ENCODE measurements around the gene SRRM3.
"Not testable (repeated sequence)": the region's sequence is repeated elsewhere in the genome, so short reads cannot be mapped to it uniquely, and the experiment has no call there.

Gene SRRM3

GRCh38 chr7:76211216-76211615, 9.5 kb downstream of the SRRM3 start:
- TF ChIP-seq CTCF (conservative IDR thresholded peaks at IDR 0.05; ENCODE audit: low read depth, low read length): no peak
- Histone ChIP-seq H3K36me3 (ENCODE audit: insufficient read depth) (no peaks in the 10 kb centered on the region), H3K79me2 (ENCODE audit: insufficient read depth, low read depth) (no peaks in the 10 kb centered on the region), H3K27ac (no peak overlapping the region), H3K4me2 (no peak overlapping the region), H3K4me1 (ENCODE audit: low read depth, poor library complexity, severe bottlenecking) (no peaks in the 10 kb centered on the region), H3K9ac (no peak overlapping the region), H3K27me3 (ENCODE audit: insufficient read depth, low read depth) (peaks cover 80% of the 10 kb centered on the region), H4K20me1 (ENCODE audit: insufficient read depth) (no peaks in the 10 kb centered on the region), H2AFZ (ENCODE audit: low read depth) (no peak overlapping the region), H3K4me3 (IDR thresholded peaks at IDR 0.05; ENCODE audit: insufficient read depth, low read depth, low read length) (no peak overlapping the region)

DNA sequence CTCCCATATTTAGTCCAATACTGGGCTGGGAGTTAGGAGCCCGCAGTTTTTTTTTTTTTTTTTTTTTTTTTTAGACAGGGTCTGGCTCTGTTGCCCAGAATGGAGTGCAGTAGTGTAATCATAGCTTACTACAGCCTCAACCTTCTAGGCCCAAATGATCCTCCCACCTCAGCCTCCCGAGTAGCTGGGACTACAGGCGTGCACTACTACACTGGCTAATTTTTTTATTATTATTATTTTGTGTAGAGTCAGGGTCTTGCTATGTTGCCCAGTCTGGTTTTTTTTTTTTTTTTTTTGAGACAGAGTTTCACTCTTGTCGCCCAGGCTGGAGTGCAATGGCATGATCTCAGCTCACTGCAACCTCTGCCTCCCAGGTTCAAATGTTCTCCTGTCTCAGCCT, 13.7 kb downstream of the SRRM3 start:
- H3K4me3 ChIP-seq (IDR thresholded peaks at IDR 0.05; ENCODE audit: insufficient read depth, low read depth, low read length); H4K20me1 ChIP-seq (ENCODE audit: insufficient read depth); H3K79me2 ChIP-seq (ENCODE audit: insufficient read depth, low read depth); H2AFZ ChIP-seq (ENCODE audit: low read depth); H3K4me1 ChIP-seq (ENCODE audit: low read depth, poor library complexity, severe bottlenecking); H3K4me2 ChIP-seq; H3K36me3 ChIP-seq (ENCODE audit: insufficient read depth); H3K9ac ChIP-seq; H3K27ac ChIP-seq: not testable (repeated sequence)
- H3K27me3 ChIP-seq (ENCODE audit: insufficient read depth, low read depth): peaks cover 78% of the 10 kb centered on the region

- Histone ChIP-seq H3K4me3 (IDR thresholded peaks at IDR 0.05; ENCODE audit: insufficient read depth, low read depth, low read length) (no peak overlapping the region), H4K20me1 (ENCODE audit: insufficient read depth) (no peaks in the 10 kb centered on the region), H3K27ac (no peak overlapping the region), H2AFZ (ENCODE audit: low read depth) (no peak overlapping the region), H3K79me2 (ENCODE audit: insufficient read depth, low read depth) (no peaks in the 10 kb centered on the region), H3K4me2 (no peak overlapping the region), H3K4me1 (ENCODE audit: low read depth, poor library complexity, severe bottlenecking) (no peaks in the 10 kb centered on the region), H3K9ac (no peak overlapping the region), H3K27me3 (ENCODE audit: insufficient read depth, low read depth) (peaks cover 76% of the 10 kb centered on the region), H3K36me3 (ENCODE audit: insufficient read depth) (no peaks in the 10 kb centered on the region)
- TF ChIP-seq CTCF (conservative IDR thresholded peaks at IDR 0.05; ENCODE audit: low read depth, low read length): no peak
Observed at GRCh38 chr7:76216381-76217082, 14.8 kb downstream of the SRRM3 start.

DNA sequence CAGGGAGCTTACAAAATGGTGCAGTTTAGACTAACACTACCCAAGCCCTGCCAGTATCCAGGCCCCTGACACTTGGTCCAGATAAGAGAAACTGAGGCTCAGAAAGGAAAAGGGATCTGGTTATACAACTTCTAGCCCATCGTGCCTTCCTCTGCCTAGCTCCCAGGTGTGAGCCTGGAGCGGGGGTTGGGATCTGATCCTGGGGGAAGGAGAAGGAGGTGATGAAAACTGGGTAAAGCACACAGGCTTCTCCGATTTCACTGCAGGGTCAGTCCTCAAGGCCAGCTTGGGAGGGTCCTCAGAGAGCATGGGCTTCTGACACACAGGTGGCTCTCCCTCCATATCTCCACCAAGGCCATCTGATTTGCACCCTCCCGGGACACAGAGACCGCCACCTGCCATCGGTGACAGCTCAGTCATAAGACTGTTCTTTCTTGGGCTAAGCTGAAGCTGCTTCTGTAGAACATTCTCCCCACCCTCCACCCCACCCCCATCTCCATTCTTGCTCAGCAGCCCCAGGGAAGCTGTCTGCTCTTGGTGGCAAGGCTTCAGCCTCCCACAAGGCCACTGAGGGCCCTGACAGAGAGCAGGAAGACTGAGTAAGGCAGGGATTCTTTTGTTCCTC, 16.4 kb downstream of the SRRM3 start:
- Histone ChIP-seq H3K79me2 (ENCODE audit: insufficient read depth, low read depth) (no peaks in the 10 kb centered on the region), H4K20me1 (ENCODE audit: insufficient read depth) (no peaks in the 10 kb centered on the region), H3K4me2 (no peak overlapping the region), H3K9ac (no peak overlapping the region), H3K4me3 (IDR thresholded peaks at IDR 0.05; ENCODE audit: insufficient read depth, low read depth, low read length) (no peak overlapping the region), H2AFZ (ENCODE audit: low read depth) (no peak overlapping the region), H3K27me3 (ENCODE audit: insufficient read depth, low read depth) (peaks cover 90% of the 10 kb centered on the region), H3K27ac (no peak overlapping the region), H3K36me3 (ENCODE audit: insufficient read depth) (no peaks in the 10 kb centered on the region), H3K4me1 (ENCODE audit: low read depth, poor library complexity, severe bottlenecking) (no peaks in the 10 kb centered on the region)
- no peak for TF ChIP-seq CTCF (conservative IDR thresholded peaks at IDR 0.05; ENCODE audit: low read depth, low read length)
